Astrocyte (in vitro differentiated cells and primary cell): Measurements from ENCODE around the gene PLEKHH3.

ENCODE experiments used
- CTCF ChIP-seq: IDR thresholded peaks from 2 replicates; pipeline ENCODE4 v1.5.1; 2011; ENCODE audit warnings: low read depth, mild to moderate bottlenecking, inconsistent platforms, low read length, moderate library complexity; ENCODE audit not compliant: insufficient read depth
- EZH2 ChIP-seq: IDR thresholded peaks from 2 replicates; pipeline ENCODE4 v1.6.1; 2012; ENCODE audit warnings: mild to moderate bottlenecking, low read length, inconsistent platforms; ENCODE audit not compliant: insufficient read depth

GRCh38 chr17:42653179-42654124 is 23.3 kb downstream of the PLEKHH3 start:
- TF ChIP-seq CTCF (no peak), EZH2 (no peak)
